ENCODE data around the gene DNM3.

DNM3 gene

GRCh38 chr1:172384656-172385055, 543.4 kb downstream of the DNM3 start:
- no peak overlapping the region for H3K27ac ChIP-seq (ENCODE audit: low read depth, low read length)
- H3K4me1 ChIP-seq (ENCODE audit: control insufficient read depth in 5 of 5, insufficient read depth in 5 of 5, low read length in 5 of 5), result peaks cover 0 to 7% (median 0%) of the 10 kb centered on the region in 5 donors
- no peaks in the 10 kb centered on the region for H3K27me3 ChIP-seq (ENCODE audit: control insufficient read depth in 5 of 5, insufficient read depth in 4 of 5, low read length in 5 of 5)
- H3K36me3 ChIP-seq (ENCODE audit: control insufficient read depth in 5 of 5, insufficient read depth in 5 of 5, low read length in 5 of 5), result no peaks in the 10 kb centered on the region
- no peak overlapping the region for H3K4me3 ChIP-seq (ENCODE audit: low read depth in 1 of 5, low read length in 5 of 5)
- H3K9me3 ChIP-seq (ENCODE audit: control insufficient read depth in 5 of 5, low read length in 5 of 5), result no peaks in the 10 kb centered on the region
- no peak overlapping the region for H3K9ac ChIP-seq (ENCODE audit: low read length in 5 of 5)

- H3K9ac ChIP-seq (ENCODE audit: low read length in 5 of 5), result no peak overlapping the region
- no peaks in the 10 kb centered on the region for H3K9me3 ChIP-seq (ENCODE audit: control insufficient read depth in 5 of 5, low read length in 5 of 5)
- H3K4me1 ChIP-seq (ENCODE audit: control insufficient read depth in 5 of 5, insufficient read depth in 5 of 5, low read length in 5 of 5), result peaks cover 0 to 11% (median 9%) of the 10 kb centered on the region in 5 donors
- no peak overlapping the region for H3K27ac ChIP-seq (ENCODE audit: low read depth, low read length)
- H3K27me3 ChIP-seq (ENCODE audit: control insufficient read depth in 5 of 5, insufficient read depth in 4 of 5, low read length in 5 of 5), result no peaks in the 10 kb centered on the region
- no peaks in the 10 kb centered on the region for H3K36me3 ChIP-seq (ENCODE audit: control insufficient read depth in 5 of 5, insufficient read depth in 5 of 5, low read length in 5 of 5)
- H3K4me3 ChIP-seq (ENCODE audit: low read depth in 1 of 5, low read length in 5 of 5), result no peak overlapping the region
Observed at GRCh38 chr1:172386046-172386445, 544.7 kb downstream of the DNM3 start.

- no peak overlapping the region for H3K9ac ChIP-seq (ENCODE audit: low read length in 5 of 5)
- H3K27ac ChIP-seq (ENCODE audit: low read depth, low read length), result no peak overlapping the region
- H3K9me3 ChIP-seq (ENCODE audit: control insufficient read depth in 5 of 5, low read length in 5 of 5), result no peaks in the 10 kb centered on the region
- H3K27me3 ChIP-seq (ENCODE audit: control insufficient read depth in 5 of 5, insufficient read depth in 4 of 5, low read length in 5 of 5), result no peaks in the 10 kb centered on the region
- H3K4me3 ChIP-seq (ENCODE audit: low read depth in 1 of 5, low read length in 5 of 5), result no peak overlapping the region
- H3K36me3 ChIP-seq (ENCODE audit: control insufficient read depth in 5 of 5, insufficient read depth in 5 of 5, low read length in 5 of 5), result no peaks in the 10 kb centered on the region
- H3K4me1 ChIP-seq (ENCODE audit: control insufficient read depth in 5 of 5, insufficient read depth in 5 of 5, low read length in 5 of 5), result peaks cover 0 to 13% (median 11%) of the 10 kb centered on the region in 5 donors
Observed at GRCh38 chr1:172388490-172388889, 547.2 kb downstream of the DNM3 start.

GRCh38 chr1:172390301-172390682, 549.0 kb downstream of the DNM3 start:
- Histone ChIP-seq H3K27ac (ENCODE audit: low read depth, low read length) (no peak overlapping the region), H3K4me3 (ENCODE audit: low read depth in 1 of 5, low read length in 5 of 5) (peak overlapping the region in 1 of 5 donors; percentile 45)

GRCh38 chr1:172390683-172391551, 549.6 kb downstream of the DNM3 start:
- Histone ChIP-seq H3K27me3 (ENCODE audit: control insufficient read depth in 5 of 5, insufficient read depth in 4 of 5, low read length in 5 of 5) (no peaks in the 10 kb centered on the region), H3K36me3 (ENCODE audit: control insufficient read depth in 5 of 5, insufficient read depth in 5 of 5, low read length in 5 of 5) (no peaks in the 10 kb centered on the region), H3K27ac (ENCODE audit: low read depth, low read length) (peak overlapping the region; percentile 58), H3K9me3 (ENCODE audit: control insufficient read depth in 5 of 5, low read length in 5 of 5) (no peaks in the 10 kb centered on the region), H3K4me3 (ENCODE audit: low read depth in 1 of 5, low read length in 5 of 5) (peak overlapping the region; percentile 8 to 45 (median 42)), H3K4me1 (ENCODE audit: control insufficient read depth in 5 of 5, insufficient read depth in 5 of 5, low read length in 5 of 5) (peaks cover 0 to 16% (median 13%) of the 10 kb centered on the region in 5 donors), H3K9ac (ENCODE audit: low read length in 5 of 5) (no peak overlapping the region)

More at GRCh38 chr1:172390301-172390682, 549.0 kb downstream of the DNM3 start:
- no peaks in the 10 kb centered on the region for H3K9me3 ChIP-seq (ENCODE audit: control insufficient read depth in 5 of 5, low read length in 5 of 5)
- H3K36me3 ChIP-seq (ENCODE audit: control insufficient read depth in 5 of 5, insufficient read depth in 5 of 5, low read length in 5 of 5), result no peaks in the 10 kb centered on the region
- peaks cover 0 to 16% (median 13%) of the 10 kb centered on the region in 5 donors for H3K4me1 ChIP-seq (ENCODE audit: control insufficient read depth in 5 of 5, insufficient read depth in 5 of 5, low read length in 5 of 5)
- no peaks in the 10 kb centered on the region for H3K27me3 ChIP-seq (ENCODE audit: control insufficient read depth in 5 of 5, insufficient read depth in 4 of 5, low read length in 5 of 5)
- H3K9ac ChIP-seq (ENCODE audit: low read length in 5 of 5), result no peak overlapping the region

GRCh38 chr1:172391976-172392375, 550.7 kb downstream of the DNM3 start:
- H3K9ac ChIP-seq (ENCODE audit: low read length in 5 of 5), result no peak overlapping the region
- H3K27ac ChIP-seq (ENCODE audit: low read depth, low read length), result no peak overlapping the region
- H3K4me1 ChIP-seq (ENCODE audit: control insufficient read depth in 5 of 5, insufficient read depth in 5 of 5, low read length in 5 of 5), result peaks cover 0 to 16% (median 13%) of the 10 kb centered on the region in 5 donors
- no peaks in the 10 kb centered on the region for H3K9me3 ChIP-seq (ENCODE audit: control insufficient read depth in 5 of 5, low read length in 5 of 5)
- no peaks in the 10 kb centered on the region for H3K27me3 ChIP-seq (ENCODE audit: control insufficient read depth in 5 of 5, insufficient read depth in 4 of 5, low read length in 5 of 5)
- no peaks in the 10 kb centered on the region for H3K36me3 ChIP-seq (ENCODE audit: control insufficient read depth in 5 of 5, insufficient read depth in 5 of 5, low read length in 5 of 5)
- H3K4me3 ChIP-seq (ENCODE audit: low read depth in 1 of 5, low read length in 5 of 5), result no peak overlapping the region

- H3K27me3 ChIP-seq (ENCODE audit: control insufficient read depth in 5 of 5, insufficient read depth in 4 of 5, low read length in 5 of 5), result no peaks in the 10 kb centered on the region
- H3K36me3 ChIP-seq (ENCODE audit: control insufficient read depth in 5 of 5, insufficient read depth in 5 of 5, low read length in 5 of 5), result no peaks in the 10 kb centered on the region
- peaks cover 0 to 23% (median 13%) of the 10 kb centered on the region in 5 donors for H3K4me1 ChIP-seq (ENCODE audit: control insufficient read depth in 5 of 5, insufficient read depth in 5 of 5, low read length in 5 of 5)
- peak overlapping the region; percentile 25 for H3K27ac ChIP-seq (ENCODE audit: low read depth, low read length)
- no peak overlapping the region for H3K9ac ChIP-seq (ENCODE audit: low read length in 5 of 5)
- H3K4me3 ChIP-seq (ENCODE audit: low read depth in 1 of 5, low read length in 5 of 5), result no peak overlapping the region
- no peaks in the 10 kb centered on the region for H3K9me3 ChIP-seq (ENCODE audit: control insufficient read depth in 5 of 5, low read length in 5 of 5)
Observed at GRCh38 chr1:172393354-172393753, 552.1 kb downstream of the DNM3 start.

GRCh38 chr1:172394141-172394751, 552.9 kb downstream of the DNM3 start:
- Histone ChIP-seq H3K4me3 (ENCODE audit: low read depth in 1 of 5, low read length in 5 of 5) (no peak overlapping the region), H3K4me1 (ENCODE audit: control insufficient read depth in 5 of 5, insufficient read depth in 5 of 5, low read length in 5 of 5) (peaks cover 0 to 32% (median 19%) of the 10 kb centered on the region in 5 donors), H3K9ac (ENCODE audit: low read length in 5 of 5) (no peak overlapping the region), H3K27ac (ENCODE audit: low read depth, low read length) (no peak overlapping the region), H3K36me3 (ENCODE audit: control insufficient read depth in 5 of 5, insufficient read depth in 5 of 5, low read length in 5 of 5) (no peaks in the 10 kb centered on the region), H3K27me3 (ENCODE audit: control insufficient read depth in 5 of 5, insufficient read depth in 4 of 5, low read length in 5 of 5) (no peaks in the 10 kb centered on the region), H3K9me3 (ENCODE audit: control insufficient read depth in 5 of 5, low read length in 5 of 5) (no peaks in the 10 kb centered on the region)

GRCh38 chr1:172394811-172395210, 553.5 kb downstream of the DNM3 start:
- Histone ChIP-seq H3K9me3 (ENCODE audit: control insufficient read depth in 5 of 5, low read length in 5 of 5) (no peaks in the 10 kb centered on the region), H3K4me1 (ENCODE audit: control insufficient read depth in 5 of 5, insufficient read depth in 5 of 5, low read length in 5 of 5) (peaks cover 0 to 33% (median 23%) of the 10 kb centered on the region in 5 donors), H3K9ac (ENCODE audit: low read length in 5 of 5) (no peak overlapping the region)

GRCh38 chr1:172395576-172395975, 554.3 kb downstream of the DNM3 start:
- peaks cover 0 to 27% (median 19%) of the 10 kb centered on the region in 5 donors for H3K4me1 ChIP-seq (ENCODE audit: control insufficient read depth in 5 of 5, insufficient read depth in 5 of 5, low read length in 5 of 5)

More at GRCh38 chr1:172394811-172395210, 553.5 kb downstream of the DNM3 start:
- Histone ChIP-seq H3K36me3 (ENCODE audit: control insufficient read depth in 5 of 5, insufficient read depth in 5 of 5, low read length in 5 of 5) (no peaks in the 10 kb centered on the region), H3K27ac (ENCODE audit: low read depth, low read length) (no peak overlapping the region), H3K27me3 (ENCODE audit: control insufficient read depth in 5 of 5, insufficient read depth in 4 of 5, low read length in 5 of 5) (no peaks in the 10 kb centered on the region), H3K4me3 (ENCODE audit: low read depth in 1 of 5, low read length in 5 of 5) (no peak overlapping the region)

More at GRCh38 chr1:172395576-172395975, 554.3 kb downstream of the DNM3 start:
- Histone ChIP-seq H3K27ac (ENCODE audit: low read depth, low read length) (no peak overlapping the region), H3K9ac (ENCODE audit: low read length in 5 of 5) (no peak overlapping the region), H3K27me3 (ENCODE audit: control insufficient read depth in 5 of 5, insufficient read depth in 4 of 5, low read length in 5 of 5) (no peaks in the 10 kb centered on the region), H3K4me3 (ENCODE audit: low read depth in 1 of 5, low read length in 5 of 5) (no peak overlapping the region), H3K9me3 (ENCODE audit: control insufficient read depth in 5 of 5, low read length in 5 of 5) (no peaks in the 10 kb centered on the region), H3K36me3 (ENCODE audit: control insufficient read depth in 5 of 5, insufficient read depth in 5 of 5, low read length in 5 of 5) (no peaks in the 10 kb centered on the region)
